Prostate gland (tissue), 2 donors: Measurements from ENCODE around the gene GIPC2.

ENCODE experiments used
- POLR2A ChIP-seq: fragments of 450-650 bp; IDR thresholded peaks from one replicate; pipeline ENCODE4 v1.6.1; 2016; ENCODE audit warnings: antibody characterized with exemption, mild to moderate bottlenecking
- TF ChIP-seq, protein P1 (sequence below), 4 experiments: fragments of 200-600 bp in 2 of 4; fragments of 450-650 bp in 2 of 4; sonication (generic) in 2 of 4; IDR thresholded peaks; 1 replicate in 3 of 4; 2 replicates in 1 of 4; pipeline ENCODE4 v1.5.1; 2016 to 2019; ENCODE audit warnings: antibody characterized with exemption in 4 of 4, mild to moderate bottlenecking in 2 of 4, moderate library complexity in 2 of 4

DNA sequence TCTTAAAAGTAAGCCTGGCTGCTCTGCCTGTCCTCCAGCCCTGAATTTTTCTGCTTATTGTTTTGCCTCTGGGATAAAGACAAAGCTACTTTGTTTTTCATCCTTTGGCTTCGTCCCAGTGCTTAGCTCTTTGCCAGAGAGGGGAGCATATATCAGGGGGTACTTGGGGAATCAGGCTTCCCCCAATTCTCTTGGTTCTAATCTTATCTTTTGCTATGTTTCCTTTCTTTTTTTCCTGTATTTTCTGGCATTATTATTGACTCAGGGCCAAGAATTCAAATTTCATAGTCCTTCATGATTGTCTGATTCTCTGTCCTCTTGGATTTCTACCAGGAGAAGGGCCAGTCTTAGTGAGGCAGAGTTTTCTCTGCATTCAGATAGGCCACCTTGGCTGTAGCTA is 51.2 kb downstream of the GIPC2 start:
- TF ChIP-seq, protein P1, sequence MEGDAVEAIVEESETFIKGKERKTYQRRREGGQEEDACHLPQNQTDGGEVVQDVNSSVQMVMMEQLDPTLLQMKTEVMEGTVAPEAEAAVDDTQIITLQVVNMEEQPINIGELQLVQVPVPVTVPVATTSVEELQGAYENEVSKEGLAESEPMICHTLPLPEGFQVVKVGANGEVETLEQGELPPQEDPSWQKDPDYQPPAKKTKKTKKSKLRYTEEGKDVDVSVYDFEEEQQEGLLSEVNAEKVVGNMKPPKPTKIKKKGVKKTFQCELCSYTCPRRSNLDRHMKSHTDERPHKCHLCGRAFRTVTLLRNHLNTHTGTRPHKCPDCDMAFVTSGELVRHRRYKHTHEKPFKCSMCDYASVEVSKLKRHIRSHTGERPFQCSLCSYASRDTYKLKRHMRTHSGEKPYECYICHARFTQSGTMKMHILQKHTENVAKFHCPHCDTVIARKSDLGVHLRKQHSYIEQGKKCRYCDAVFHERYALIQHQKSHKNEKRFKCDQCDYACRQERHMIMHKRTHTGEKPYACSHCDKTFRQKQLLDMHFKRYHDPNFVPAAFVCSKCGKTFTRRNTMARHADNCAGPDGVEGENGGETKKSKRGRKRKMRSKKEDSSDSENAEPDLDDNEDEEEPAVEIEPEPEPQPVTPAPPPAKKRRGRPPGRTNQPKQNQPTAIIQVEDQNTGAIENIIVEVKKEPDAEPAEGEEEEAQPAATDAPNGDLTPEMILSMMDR (IDR thresholded peaks at IDR 0.05) = no peak
- no peak for TF ChIP-seq POLR2A
